ENCODE results near the gene LIMA1.
"Not testable (repeated sequence)": the region's sequence is repeated elsewhere in the genome, so short reads cannot be mapped to it uniquely, and the experiment has no call there.

The LIMA1 gene

DNA sequence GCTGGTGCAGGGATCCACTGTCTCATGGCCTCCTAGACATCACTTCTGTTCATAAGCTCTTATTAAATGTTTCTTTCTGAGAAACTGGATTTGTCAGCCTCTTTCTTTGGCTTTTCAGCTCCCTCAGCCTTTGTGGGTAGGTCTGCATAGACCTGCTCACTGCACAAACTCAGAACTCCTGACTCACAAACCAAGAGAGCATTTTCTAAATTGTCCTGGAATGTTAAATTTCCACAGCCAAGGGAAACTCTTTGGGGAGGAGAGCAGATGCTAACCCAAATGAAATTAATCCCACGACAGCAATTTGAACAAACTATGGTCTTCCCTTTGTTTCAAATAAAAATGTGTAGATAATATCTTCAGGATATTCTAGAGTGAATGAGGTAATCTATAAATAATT lies 96.6 kb downstream of the LIMA1 start:
- DNase-seq (ENCODE audit: low read depth in 3 of 3): no peak

DNA sequence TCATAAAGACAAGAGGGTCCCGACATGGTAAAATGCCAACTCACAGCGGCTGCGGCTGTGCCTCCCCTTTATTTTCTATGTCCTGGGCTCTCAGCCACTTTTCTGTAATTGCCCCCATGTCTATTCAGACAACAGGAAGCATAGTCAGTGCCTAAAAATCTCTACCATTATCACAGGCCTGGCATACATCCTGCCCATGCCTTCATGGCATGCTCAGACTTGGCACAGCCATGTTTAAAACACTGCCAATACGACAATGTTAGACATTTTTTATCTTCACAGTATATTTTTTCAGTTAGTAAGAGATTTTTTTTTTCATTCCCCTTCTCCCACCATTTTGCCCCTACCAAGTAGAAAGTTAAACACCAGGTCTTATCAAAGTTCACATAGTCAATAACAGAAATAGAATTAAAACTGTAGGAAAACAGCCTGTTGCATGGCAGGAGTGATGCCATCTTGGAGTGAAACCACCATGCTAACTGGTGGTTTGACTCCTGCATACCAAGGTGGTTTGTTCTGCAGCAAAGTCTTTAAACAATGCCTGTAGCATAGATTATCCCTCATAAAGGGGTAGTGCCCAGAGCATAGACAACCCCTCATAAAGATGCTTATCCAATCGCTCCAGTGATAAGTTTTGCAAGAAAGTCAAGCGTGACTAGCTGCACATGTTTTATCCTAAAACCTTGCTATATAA lies 97.2 kb downstream of the LIMA1 start:
- no peak for DNase-seq (ENCODE audit: low read depth in 3 of 3)

DNA sequence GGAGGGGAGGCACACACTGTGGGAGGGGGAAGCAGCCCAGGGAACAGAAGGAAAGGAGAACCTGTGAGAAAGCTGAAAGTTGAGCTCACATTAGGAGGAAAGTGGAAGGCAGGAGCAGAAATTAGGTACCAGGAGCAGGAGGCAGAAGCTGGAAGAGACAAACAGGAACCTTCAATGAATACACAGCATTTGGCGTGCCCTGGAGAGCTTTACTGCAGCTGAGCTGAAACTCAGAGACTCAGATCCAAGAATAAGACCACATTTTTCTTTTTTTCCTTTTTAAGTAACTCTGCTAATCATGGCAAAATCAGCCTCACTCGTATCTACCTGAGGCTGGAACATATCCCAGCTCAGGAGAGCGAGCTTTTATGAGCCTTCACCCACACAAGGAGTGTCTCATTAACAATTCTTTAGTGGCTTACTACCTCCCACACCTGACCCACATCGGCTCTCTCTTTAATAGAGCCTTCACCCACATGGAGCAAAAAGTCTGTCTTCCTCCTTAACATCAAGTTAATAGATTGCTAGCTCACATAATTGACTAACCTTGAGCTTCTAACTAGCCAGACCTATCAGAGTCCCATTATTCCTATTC lies 97.9 kb downstream of the LIMA1 start:
- no peak for DNase-seq (ENCODE audit: low read depth in 3 of 3)

DNA sequence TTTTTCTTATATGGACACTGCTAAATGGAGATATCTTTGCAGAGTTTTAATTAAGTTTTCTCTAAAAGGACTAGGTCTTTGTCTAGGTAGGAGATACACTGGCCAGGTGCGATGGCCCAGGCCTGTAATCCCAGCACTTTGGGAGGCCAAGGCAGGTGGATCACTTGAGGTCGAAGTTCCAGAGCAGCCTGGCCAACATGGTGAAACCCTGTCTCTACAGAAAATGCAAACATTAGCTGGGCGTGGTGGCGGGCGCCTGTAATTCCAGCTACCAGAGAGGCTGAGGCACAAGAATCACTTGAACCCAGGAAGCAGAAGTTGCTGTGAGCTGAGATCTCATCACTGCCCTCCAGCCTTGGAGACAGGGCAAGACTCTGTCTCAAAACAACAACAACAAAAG lies 99.1 kb downstream of the LIMA1 start:
- DNase-seq (ENCODE audit: low read depth in 3 of 3): no peak

DNA sequence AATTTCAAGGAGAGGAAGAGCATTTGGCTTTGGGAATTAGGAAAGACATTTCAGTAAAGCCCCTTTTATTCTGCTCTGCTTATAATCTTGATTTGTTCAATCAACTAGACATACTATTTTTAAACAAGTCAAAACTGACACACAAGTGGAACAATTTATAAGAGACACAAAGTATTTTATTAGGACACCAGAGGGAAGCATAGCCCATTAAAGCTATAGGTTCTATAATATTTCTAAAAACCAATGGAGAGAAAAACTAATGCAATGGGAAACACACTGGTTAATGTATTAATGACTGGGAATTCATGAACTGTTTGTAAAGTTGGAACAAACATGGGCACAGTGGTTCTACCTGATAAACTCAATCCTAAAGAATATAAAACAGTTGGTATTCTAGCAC lies 100.9 kb downstream of the LIMA1 start:
- DNase-seq (ENCODE audit: low read depth in 3 of 3): no peak

DNA sequence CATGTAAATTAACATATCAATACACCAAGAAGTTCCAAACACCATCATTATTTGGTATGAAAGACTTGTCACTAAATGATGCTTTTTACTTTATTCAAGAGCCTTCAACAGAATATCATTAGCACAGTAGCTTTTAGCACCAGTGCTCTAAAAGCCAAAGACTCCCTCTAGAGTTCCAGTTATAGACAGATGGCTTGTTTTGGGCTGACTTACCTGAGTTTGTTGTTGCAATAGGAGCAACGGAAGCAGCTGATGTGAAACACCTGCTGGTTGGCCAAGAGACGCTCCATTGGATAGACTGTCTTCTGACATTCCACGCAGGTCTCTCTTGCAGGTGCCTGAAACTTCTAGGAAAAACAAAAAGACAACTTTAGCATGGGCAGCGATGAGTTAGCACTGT lies 101.6 kb downstream of the LIMA1 start:
- DNase-seq (ENCODE audit: low read depth in 3 of 3): no peak

DNA sequence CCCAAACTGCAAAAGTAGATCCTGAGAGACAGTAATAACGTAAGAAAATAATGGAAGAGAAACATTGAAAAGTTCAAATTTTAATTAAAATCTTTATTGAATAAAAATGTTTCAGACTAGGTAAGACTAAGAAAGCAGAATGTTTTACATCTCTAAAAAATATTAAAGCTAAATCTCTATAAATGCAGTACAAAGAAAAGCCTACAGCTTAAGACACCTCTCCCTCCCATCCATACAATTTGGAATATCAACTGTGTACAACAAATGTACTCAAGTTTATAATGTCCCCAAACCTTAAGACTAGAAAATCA lies 107.6 kb downstream of the LIMA1 start:
- DNase-seq (ENCODE audit: low read depth in 3 of 3): no peak

DNA sequence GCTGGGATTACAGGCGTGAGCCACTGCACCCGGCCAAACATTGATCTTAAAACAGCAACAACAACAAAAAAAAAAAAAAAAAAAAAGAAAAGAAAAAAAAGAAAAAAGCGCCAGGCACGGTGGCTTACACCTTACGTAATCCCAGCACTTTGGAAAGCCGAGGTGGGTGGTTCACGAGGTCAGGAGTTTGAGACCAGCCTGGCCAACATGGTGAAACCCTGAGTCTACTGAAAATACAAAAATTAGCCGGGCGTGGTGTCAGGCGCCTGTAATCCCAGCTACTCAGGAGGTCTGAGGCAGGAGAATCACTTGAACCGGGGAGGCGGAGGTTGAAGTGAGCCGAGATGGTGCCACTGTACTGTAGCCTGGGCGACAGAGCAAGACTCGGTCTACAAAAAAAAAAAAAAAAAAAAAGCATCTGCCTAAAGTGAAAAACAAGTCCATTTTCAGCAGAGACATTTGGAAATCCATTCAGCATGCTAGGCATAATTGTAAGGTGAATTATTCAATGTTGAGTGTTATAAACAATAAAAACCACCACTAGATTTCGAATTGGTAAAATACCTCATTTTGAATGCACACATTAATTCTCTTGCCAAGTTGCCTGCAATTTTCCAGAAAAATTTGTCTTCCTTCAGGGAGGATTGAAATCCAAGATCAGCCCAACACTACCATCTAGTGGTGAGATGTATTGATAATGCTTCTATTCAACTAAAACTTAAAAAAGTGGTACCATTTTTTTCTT lies 108.2 kb downstream of the LIMA1 start:
- no peak for DNase-seq (ENCODE audit: low read depth in 3 of 3)

DNA sequence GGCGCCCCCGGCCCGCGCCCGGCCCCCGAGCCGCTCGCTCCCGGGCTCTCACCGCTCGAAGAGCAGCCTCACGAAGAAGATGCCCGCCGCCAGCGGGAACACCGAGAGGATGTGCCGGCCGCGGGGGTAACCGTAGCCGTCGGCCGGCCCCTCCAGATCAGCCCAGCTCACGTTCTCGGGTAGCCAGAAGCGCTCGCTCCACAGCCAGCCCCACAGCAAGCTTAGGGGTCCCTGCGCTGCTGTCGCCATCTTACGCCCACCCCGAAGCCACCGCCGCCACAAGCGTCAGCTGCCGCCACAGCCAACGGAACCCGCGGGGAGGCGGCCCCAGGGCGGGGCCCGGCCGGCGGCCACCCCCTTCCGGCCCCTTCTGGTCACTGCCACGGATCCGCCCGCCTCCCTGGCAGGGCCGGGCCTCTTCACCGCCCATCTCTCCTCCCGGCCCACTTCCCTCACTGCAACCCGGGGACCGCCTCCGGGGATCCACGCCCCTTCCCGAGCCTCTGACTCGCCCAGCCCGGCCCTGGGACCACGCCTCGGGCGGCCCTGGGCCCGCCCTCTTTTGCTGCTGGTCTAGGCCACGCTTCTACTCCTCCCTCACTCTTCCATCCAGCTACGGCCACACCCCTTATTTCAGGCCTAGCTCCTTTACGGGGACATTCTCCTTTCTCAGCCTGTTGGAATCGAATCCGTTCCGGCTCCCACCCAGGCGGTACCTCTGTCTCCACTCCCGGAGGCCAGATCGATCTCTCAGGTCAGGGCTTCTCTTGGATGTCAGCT lies 116.1 kb downstream of the LIMA1 start, which contains the start of gene CERS5:
TSS of gene CERS5 (minus strand) at position 321 of the 780 bp plus-strand sequence. CDS start at position 249, 72 bp downstream.
- peak; percentile 84 to 92 (median 90) for DNase-seq (ENCODE audit: low read depth in 3 of 3)

DNA sequence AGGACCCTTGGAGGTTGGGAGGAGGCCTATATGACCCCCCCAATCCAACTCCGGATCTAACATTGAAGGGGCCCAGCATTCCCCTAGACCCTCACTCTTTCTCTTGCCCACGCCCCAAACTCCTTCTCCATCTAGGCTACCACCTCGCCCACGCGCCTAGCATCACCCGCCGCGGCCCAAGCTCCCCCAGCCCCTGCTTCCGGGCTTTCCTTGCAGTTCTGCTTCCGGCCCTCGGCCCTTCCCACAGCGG lies 116.6 kb downstream of the LIMA1 start:
- peak; percentile 8 to 44 (median 15) for DNase-seq (ENCODE audit: low read depth in 3 of 3)

DNA sequence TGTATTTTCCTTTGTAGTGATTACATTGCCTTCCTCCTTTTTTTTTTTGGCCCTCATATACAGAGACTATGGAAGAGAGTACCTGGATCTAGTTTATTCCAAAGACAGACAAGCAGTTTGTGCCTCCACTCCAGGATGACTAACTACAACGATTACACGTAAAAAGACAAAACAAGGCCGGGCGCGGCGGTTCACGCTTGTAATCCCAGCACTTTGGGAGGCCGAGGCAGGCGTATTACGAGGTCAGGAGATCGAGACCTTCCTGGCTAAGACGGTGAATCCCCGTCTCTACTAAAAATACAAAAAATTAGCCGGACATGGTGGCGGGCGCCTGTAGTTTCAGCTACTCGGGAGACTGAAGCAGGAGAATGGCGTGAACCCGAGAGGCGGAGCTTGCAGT lies 118.4 kb downstream of the LIMA1 start:
- DNase-seq (ENCODE audit: low read depth in 3 of 3): no peak

DNA sequence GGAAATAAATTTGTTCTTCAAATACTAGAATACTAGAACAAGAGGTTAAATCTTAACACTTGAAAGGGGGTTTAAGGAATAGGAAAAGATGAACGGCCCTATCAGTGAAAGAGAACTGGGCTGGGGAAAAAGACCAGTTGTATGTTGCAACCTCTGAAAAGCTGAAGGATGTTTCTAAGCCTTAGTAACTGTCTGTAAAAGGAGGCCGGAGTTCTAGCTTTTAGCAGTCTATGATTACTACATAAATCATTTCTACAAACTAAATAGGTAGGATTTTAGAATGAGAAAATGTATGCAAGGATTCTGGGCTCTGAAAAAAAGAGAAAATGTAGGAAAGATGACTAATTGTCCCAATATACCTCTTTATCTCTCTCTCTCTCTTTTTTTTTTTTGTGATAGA lies 121.1 kb downstream of the LIMA1 start:
- no peak for DNase-seq (ENCODE audit: low read depth in 3 of 3)

DNA sequence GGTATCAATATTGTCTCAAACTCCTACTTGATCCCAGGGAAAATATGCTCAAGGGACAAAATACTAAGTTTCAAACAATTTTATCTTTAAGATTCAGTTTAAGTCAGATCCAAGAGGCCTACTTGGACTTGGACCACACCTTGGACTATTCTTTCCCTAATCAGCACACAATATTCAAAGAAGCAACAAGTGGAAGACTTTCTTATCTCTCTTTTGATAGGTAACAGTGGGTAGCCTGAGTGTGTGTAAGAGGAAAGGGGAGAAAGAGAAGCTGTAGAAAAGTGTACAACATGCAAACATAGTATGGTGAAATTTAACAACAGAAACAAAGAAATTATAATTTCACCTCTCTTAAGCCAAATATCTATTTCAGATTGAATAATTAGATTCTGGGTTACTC lies 122.7 kb downstream of the LIMA1 start:
- DNase-seq (ENCODE audit: low read depth in 3 of 3): no peak

DNA sequence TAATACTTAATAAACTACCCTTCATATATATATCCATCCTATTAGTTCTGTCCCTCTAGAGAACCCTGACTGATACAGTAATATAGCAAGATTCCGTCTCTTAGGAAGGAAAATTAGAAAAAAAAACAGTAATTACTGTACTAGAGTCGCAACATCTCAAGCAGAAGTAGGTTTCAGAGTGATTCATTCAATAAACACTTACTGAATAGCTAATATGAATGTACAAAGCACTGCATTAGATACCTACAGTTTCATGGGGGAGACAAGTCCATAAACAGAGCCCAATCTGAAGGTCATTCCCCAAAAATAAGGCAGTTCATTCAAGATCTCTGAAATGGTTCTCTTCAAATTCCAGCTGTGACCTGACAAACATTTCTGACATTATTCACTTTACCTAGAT lies 126.1 kb downstream of the LIMA1 start:
- DNase-seq (ENCODE audit: low read depth in 3 of 3): no peak

DNA sequence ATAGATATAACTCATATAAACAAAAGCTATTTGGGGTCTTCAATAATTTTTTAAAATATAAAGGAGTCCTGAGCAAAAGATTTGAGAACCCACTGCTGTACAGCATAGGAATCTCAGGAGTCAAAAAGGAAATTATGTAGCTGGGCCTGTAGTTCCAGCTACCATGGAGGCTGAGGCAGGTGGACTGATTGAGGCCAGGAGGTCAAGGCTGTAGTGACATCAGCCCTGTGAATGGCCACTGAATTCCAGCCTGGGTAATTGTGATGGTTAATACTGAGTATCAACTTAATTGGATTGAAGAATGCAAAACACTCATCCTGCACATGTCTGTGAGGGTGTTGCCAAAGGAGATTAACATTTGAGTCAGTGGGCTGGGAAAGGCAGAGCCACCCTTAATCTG lies 126.7 kb downstream of the LIMA1 start:
- no peak for DNase-seq (ENCODE audit: low read depth in 3 of 3)

DNA sequence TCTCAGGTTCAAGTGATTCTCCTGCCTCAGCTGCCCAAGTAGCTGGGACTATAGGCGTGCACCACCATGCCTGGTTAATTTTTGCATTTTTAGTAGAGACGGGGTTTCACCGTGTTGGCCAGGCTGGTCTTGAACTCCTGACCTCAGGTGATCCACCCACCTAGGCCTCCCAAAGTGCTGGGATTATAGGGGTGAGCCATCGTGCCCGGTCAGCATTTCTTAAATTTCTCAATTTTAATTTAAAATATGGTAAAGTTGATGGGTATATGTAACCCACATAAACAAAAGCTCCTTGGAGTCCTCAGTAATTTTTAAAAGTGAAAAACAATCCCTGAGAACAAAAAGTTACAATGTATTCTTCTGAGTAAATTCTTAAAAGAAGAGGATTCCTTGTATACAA lies 128.4 kb downstream of the LIMA1 start:
- not testable (repeated sequence) for DNase-seq (ENCODE audit: low read depth in 3 of 3)

DNA sequence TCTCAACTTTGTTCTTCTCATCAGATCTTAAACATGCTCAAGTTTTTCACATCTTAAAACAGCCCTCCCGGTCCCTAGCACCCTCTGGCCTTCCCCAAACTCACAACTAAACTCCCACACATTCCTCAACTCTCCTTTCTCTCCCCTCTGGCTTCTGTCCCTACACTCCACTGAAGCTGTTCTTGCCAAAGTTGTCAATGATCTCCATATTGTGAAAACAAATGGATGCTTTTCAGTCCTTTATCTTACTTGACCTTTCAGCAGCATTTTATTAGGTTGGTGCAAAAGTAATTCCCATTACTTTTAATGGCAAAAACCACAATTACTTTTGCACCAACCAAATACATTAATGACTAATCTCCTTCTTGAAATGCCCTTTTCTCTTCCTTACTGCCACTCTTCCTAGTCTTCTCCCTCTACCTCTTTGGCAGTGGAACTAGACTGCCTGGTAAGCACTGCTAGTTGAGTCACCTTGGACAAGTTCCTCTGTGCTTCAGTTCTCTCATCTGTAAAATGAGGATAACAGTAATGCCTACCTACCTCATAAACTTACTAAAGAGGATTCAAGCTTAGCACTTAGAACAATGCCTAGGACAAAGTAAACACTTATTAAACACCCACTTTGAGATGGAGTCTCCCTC lies 132.2 kb downstream of the LIMA1 start:
- no peak for DNase-seq (ENCODE audit: low read depth in 3 of 3)

DNA sequence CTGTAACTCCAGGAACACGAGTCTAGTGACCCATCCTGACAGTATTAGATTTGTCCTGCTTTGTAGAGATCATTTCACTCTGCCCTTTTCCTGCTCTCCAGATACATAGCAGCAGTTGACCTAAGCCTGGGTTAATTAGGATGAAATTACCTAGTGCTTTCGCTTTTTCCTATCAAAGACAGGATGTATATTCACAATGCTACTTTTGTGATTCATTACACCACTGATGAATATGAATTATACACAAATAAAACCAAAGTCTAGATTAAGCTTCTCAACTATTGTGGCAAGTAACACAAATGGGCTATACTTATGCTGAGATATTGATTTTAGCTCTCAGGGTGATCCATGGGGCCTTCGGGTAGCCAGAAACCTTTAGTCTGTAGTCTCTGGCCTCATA lies 134.0 kb downstream of the LIMA1 start:
- no peak for DNase-seq (ENCODE audit: low read depth in 3 of 3)

DNA sequence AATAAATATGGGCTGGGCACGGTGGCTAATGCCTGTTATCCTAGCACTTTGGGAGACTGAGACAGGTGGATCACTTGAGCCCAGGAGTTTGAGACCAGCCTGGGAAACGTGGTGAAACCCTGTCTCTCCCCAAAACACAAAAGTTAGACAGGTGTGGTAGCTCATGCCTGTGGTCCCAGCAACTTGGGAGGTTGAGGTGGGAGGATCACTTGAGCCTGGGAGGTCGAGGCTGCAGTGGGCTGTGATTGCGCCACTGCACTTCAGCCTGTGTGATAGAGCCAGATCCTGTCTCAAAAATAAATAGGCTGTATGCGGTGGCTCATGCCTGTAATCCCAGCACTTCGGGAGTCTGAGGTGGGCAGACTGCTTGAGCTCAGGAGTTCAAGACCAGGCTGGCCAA lies 135.3 kb downstream of the LIMA1 start:
- DNase-seq (ENCODE audit: low read depth in 3 of 3): not testable (repeated sequence)

DNA sequence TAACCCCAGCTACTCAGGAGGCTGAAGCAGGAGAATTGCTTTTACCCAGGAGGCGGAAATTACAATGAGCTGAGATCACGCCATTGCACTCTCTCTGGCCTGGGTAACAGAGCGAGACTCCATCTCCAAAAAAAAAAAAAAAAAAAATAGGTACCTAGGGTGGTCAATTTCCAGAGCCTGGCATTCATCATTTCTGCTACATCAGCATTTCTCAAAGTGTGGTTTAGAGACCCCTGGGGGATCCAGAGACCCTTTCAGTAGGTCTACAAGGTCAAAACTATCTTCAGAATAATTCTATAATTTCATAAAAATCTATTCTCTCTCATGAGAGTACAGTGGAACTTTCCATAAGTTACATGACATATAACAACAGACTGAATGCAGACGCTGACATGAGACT lies 136.0 kb downstream of the LIMA1 start:
- no peak for DNase-seq (ENCODE audit: low read depth in 3 of 3)

DNA sequence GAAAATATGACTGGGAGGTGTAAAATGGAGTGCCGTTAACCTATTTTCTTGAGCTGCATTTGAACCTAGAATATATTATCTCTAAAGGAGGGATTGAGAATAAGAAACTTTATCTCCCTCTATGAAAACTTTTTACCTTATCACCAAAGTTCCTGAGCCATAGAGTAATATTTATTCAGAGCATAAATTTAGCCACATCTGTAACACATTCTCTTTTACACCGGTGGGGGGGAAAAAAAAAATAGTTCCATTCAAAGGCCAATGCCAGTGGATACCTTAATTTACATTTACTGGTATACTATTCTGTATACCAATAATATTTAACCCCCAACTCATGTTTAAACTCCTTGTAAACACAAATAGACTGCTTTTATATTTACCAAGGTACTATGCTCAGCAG lies 137.9 kb downstream of the LIMA1 start:
- DNase-seq (ENCODE audit: low read depth in 3 of 3): no peak

DNA sequence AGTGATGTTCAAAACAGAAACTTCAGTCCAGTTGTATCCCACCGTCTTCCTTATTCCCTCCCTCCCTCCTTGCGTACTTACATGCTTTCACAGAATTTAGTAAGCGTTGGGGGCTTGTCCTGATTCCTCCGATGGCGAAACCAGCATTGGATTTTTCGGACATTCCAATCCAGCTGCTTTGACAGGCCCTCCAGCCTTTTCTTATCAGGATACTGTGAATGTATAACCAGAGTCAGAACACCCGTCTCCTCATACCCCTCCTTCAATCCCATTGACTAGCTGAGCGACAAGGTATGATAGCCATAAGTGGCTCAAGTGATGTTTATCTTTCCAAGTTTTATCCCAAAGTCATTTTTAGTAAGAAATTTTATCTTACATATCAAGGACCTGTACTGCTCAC lies 140.3 kb downstream of the LIMA1 start:
- DNase-seq (ENCODE audit: low read depth in 3 of 3): no peak

Measured in stimulated activated CD4-positive, alpha-beta T cell treated with anti-CD3 and anti-CD28 coated beads, TNF-alpha, amount 100 ng/mL, for 4 hours (primary cell).